ENCODE results near the gene RBM18. TPM values are rescaled to one million over a fixed set of nuclear protein-coding genes. Genes with fewer than 3 reads are reported as not detected.

Gene RBM18
- total and polyA plus RNA-seq, 2 donors (not counting 1 experiment from before 2014, with no cell fraction given), result 11.2 to 25.1 TPM

DNA sequence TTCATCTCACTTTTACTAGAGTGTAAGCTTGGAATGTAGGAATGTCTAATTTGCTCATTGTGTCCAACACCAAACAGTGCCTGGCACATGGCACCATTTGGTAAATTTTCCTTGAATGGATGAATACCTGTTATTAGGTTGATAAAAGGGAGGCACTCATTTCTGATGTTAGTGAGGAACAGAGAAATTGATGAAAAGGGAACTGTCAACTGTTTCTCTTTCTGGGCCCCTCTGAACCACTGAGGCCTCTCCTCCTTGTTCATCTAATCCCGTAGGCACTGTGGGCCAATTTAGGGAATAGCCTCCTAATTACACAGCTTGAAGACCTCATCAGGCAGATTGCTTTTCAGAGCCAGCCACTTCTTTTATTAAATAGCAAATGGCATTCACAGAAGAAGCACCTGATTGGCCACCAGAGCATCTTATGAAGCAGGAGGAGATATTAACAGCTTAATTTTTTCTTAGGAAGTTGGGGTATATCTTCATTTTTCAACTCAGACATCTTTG is 22.6 kb upstream of the RBM18 start:
- Histone ChIP-seq H3K4me1 (ENCODE audit: control insufficient read depth, extremely low read depth, insufficient read depth, low read length) (no peaks in the 10 kb centered on the region), H3K9me3 (ENCODE audit: control insufficient read depth, insufficient read depth, low read depth, low read length) (no peaks in the 10 kb centered on the region), H2AFZ (ENCODE audit: low read length) (no peak overlapping the region), H3K27me3 (ENCODE audit: control insufficient read depth, insufficient read depth, low read length) (no peaks in the 10 kb centered on the region), H3K36me3 (ENCODE audit: control insufficient read depth, insufficient read depth, low read length) (peaks cover 4% of the 10 kb centered on the region), H4K20me1 (ENCODE audit: control insufficient read depth, extremely low read depth, insufficient read depth, low read length) (no peaks in the 10 kb centered on the region), H3K4me2 (ENCODE audit: extremely low read depth, insufficient read depth, low read length) (no peak overlapping the region), H3K9ac (ENCODE audit: insufficient read depth, low read length) (no peak overlapping the region), H3K4me3 (replicated peaks in 1 of 4; ENCODE audit: control extremely low read depth in 1 of 4, insufficient read depth in 1 of 4, low read depth in 3 of 4, low read length in 4 of 4) (no peak overlapping the region), H3K79me2 (ENCODE audit: control insufficient read depth, insufficient read depth, low read length) (no peaks in the 10 kb centered on the region), H3K27ac (ENCODE audit: insufficient read depth, low read length) (no peak overlapping the region)
- no peak for TF ChIP-seq CTCF (conservative IDR thresholded peaks at IDR 0.05 in 1 of 2, IDR thresholded peaks at IDR 0.05 in 1 of 2; ENCODE audit: low read depth in 1 of 2, low read length in 2 of 2)
- TF ChIP-seq EZH2 (IDR thresholded peaks at IDR 0.05; ENCODE audit: low read length, missing control alignments), result no peak
- DNase-seq (ENCODE audit: low read depth in 2 of 2), result no peak

GRCh38 chr9:122286764-122287163 is 22.1 kb upstream of the RBM18 start:
- H4K20me1 ChIP-seq (ENCODE audit: control insufficient read depth, extremely low read depth, insufficient read depth, low read length), result no peaks in the 10 kb centered on the region
- H3K79me2 ChIP-seq (ENCODE audit: control insufficient read depth, insufficient read depth, low read length), result no peaks in the 10 kb centered on the region
- no peaks in the 10 kb centered on the region for H3K9me3 ChIP-seq (ENCODE audit: control insufficient read depth, insufficient read depth, low read depth, low read length)
- H3K4me2 ChIP-seq (ENCODE audit: extremely low read depth, insufficient read depth, low read length), result no peak overlapping the region
- no peaks in the 10 kb centered on the region for H3K27me3 ChIP-seq (ENCODE audit: control insufficient read depth, insufficient read depth, low read length)
- no peaks in the 10 kb centered on the region for H3K4me1 ChIP-seq (ENCODE audit: control insufficient read depth, extremely low read depth, insufficient read depth, low read length)
- no peak overlapping the region for H3K4me3 ChIP-seq (replicated peaks in 1 of 4; ENCODE audit: control extremely low read depth in 1 of 4, insufficient read depth in 1 of 4, low read depth in 3 of 4, low read length in 4 of 4)
- peaks cover 5% of the 10 kb centered on the region for H3K36me3 ChIP-seq (ENCODE audit: control insufficient read depth, insufficient read depth, low read length)
- no peak overlapping the region for H3K9ac ChIP-seq (ENCODE audit: insufficient read depth, low read length)
- DNase-seq (ENCODE audit: low read depth in 2 of 2), result no peak
- H3K27ac ChIP-seq (ENCODE audit: insufficient read depth, low read length), result no peak overlapping the region
- TF ChIP-seq EZH2 (IDR thresholded peaks at IDR 0.05; ENCODE audit: low read length, missing control alignments), result no peak
- H2AFZ ChIP-seq (ENCODE audit: low read length), result no peak overlapping the region

DNA sequence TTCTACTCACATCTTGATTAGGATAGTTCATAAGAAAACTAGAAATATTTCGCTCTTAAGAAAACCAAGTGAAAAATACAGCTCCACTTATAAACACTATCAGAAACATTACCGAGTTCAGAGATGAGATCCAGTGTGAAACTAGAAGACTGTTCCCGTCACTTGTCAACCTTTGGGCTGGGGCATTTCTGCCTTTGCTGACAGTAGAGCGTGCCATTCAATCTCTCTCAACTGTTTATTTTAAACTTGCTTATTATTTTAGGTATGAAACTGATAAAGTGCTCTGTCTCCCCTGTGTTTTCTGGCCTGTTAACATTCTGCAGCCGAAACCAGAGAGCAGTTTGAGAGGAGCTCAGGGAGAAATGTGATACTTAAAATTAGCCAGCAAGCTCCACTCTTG is 16.7 kb upstream of the RBM18 start:
- no peak overlapping the region for H2AFZ ChIP-seq (ENCODE audit: low read length)
- no peak overlapping the region for H3K4me2 ChIP-seq (ENCODE audit: extremely low read depth, insufficient read depth, low read length)

More for the DNA sequence above, 16.7 kb upstream of the RBM18 start:
- Histone ChIP-seq H3K4me3 (replicated peaks in 1 of 4; ENCODE audit: control extremely low read depth in 1 of 4, insufficient read depth in 1 of 4, low read depth in 3 of 4, low read length in 4 of 4) (no peak overlapping the region), H3K4me1 (ENCODE audit: control insufficient read depth, extremely low read depth, insufficient read depth, low read length) (no peaks in the 10 kb centered on the region), H3K27ac (ENCODE audit: insufficient read depth, low read length) (no peak overlapping the region), H3K9ac (ENCODE audit: insufficient read depth, low read length) (no peak overlapping the region), H3K79me2 (ENCODE audit: control insufficient read depth, insufficient read depth, low read length) (peaks cover 2% of the 10 kb centered on the region), H4K20me1 (ENCODE audit: control insufficient read depth, extremely low read depth, insufficient read depth, low read length) (no peaks in the 10 kb centered on the region), H3K36me3 (ENCODE audit: control insufficient read depth, insufficient read depth, low read length) (peaks cover 5% of the 10 kb centered on the region), H3K9me3 (ENCODE audit: control insufficient read depth, insufficient read depth, low read depth, low read length) (no peaks in the 10 kb centered on the region), H3K27me3 (ENCODE audit: control insufficient read depth, insufficient read depth, low read length) (no peaks in the 10 kb centered on the region)
- TF ChIP-seq EZH2 (IDR thresholded peaks at IDR 0.05; ENCODE audit: low read length, missing control alignments) (no peak), CTCF (conservative IDR thresholded peaks at IDR 0.05 in 1 of 2, IDR thresholded peaks at IDR 0.05 in 1 of 2; ENCODE audit: low read depth in 1 of 2, low read length in 2 of 2) (no peak)
- DNase-seq (ENCODE audit: low read depth in 2 of 2), result no peak
